HG03039 (cell line): ENCODE measurements around the gene NAE1.
A peak's percentile ranks its signal among the peaks of the same experiment; 100 is the strongest.
"Not testable (repeated sequence)": the region's sequence is repeated elsewhere in the genome, so short reads cannot be mapped to it uniquely, and the experiment has no call there.

Experiments
- ATAC-seq: cut with Tn5 transposase; IDR thresholded peaks from one replicate; pipeline ENCODE4 v1.9.1; 2021; ENCODE audit warnings: mild to moderate bottlenecking, moderate library complexity; ENCODE audit not compliant: unreplicated experiment

Gene NAE1

GRCh38 chr16:66830422-66831404 is at the start of gene NAE1:
TSS of gene NAE1 (minus strand) at chr16:66830976. CDS start at chr16:66830899, 77 bp downstream.
- peak; percentile 92 for ATAC-seq

- no peak for ATAC-seq
These were observed 47.3 kb upstream of the NAE1 start for GRCh38 chr16:66878067-66878466.

GRCh38 chr16:66874079-66874775 is 43.5 kb upstream of the NAE1 start:
- no peak for ATAC-seq

GRCh38 chr16:66873685-66874055 is 42.9 kb upstream of the NAE1 start:
- no peak for ATAC-seq

- ATAC-seq: peak; percentile 80
These were observed 42.3 kb upstream of the NAE1 start for GRCh38 chr16:66872943-66873684.

- no peak for ATAC-seq
These were observed 41.8 kb upstream of the NAE1 start for GRCh38 chr16:66872559-66872942.

- ATAC-seq: no peak
These were observed 41.1 kb upstream of the NAE1 start for GRCh38 chr16:66871840-66872239.

GRCh38 chr16:66871363-66871762 is 40.6 kb upstream of the NAE1 start:
- not testable (repeated sequence) for ATAC-seq

GRCh38 chr16:66869424-66869823 is 38.6 kb upstream of the NAE1 start:
- ATAC-seq: no peak

GRCh38 chr16:66863707-66864106 is 32.9 kb upstream of the NAE1 start:
- ATAC-seq: no peak

- ATAC-seq: no peak
These were observed 31.3 kb upstream of the NAE1 start for GRCh38 chr16:66862023-66862520.

GRCh38 chr16:66859397-66860068 is 28.8 kb upstream of the NAE1 start:
- ATAC-seq: no peak

- ATAC-seq: no peak
These were observed 28.1 kb upstream of the NAE1 start for GRCh38 chr16:66858740-66859396.

GRCh38 chr16:66857437-66857836 is 26.7 kb upstream of the NAE1 start:
- ATAC-seq: no peak

- ATAC-seq: no peak
These were observed 26.0 kb upstream of the NAE1 start for GRCh38 chr16:66856801-66857200.

- no peak for ATAC-seq
These were observed 25.5 kb upstream of the NAE1 start for GRCh38 chr16:66856184-66856730.

GRCh38 chr16:66853261-66854139 is 22.7 kb upstream of the NAE1 start:
- ATAC-seq: no peak

GRCh38 chr16:66851166-66851964 is 20.6 kb upstream of the NAE1 start:
- no peak for ATAC-seq
